Stimulated activated CD8-positive, alpha-beta memory T cell treated with anti-CD3 and anti-CD28 coated beads, Interleukin-7, amount 100 ng/mL, for 1 hour (primary cell): ENCODE measurements around the gene CCDC78.

Source experiments
- DNase-seq, 2 donors: peaks; one replicate each; pipeline ENCODE4 v3.0.0-alpha.2; 2020; ENCODE audit warnings: low read depth in 2 of 2

Gene CCDC78

GRCh38 chr16:740459-740763 lies 14.2 kb upstream of the CCDC78 start:
- no peak for DNase-seq

- no peak for DNase-seq
Measured at GRCh38 chr16:739560-740458, 13.6 kb upstream of the CCDC78 start.

GRCh38 chr16:736936-737481 lies 10.8 kb upstream of the CCDC78 start:
- DNase-seq, result no peak

- no peak for DNase-seq
Measured at GRCh38 chr16:735982-736453, 9.8 kb upstream of the CCDC78 start.

GRCh38 chr16:734981-735881 lies 9.0 kb upstream of the CCDC78 start:
- no peak for DNase-seq

GRCh38 chr16:734208-734980 lies 8.2 kb upstream of the CCDC78 start:
- DNase-seq, result no peak

- no peak for DNase-seq
Measured at GRCh38 chr16:733382-734207, 7.4 kb upstream of the CCDC78 start.

- no peak for DNase-seq
Measured at GRCh38 chr16:732936-733335, 6.7 kb upstream of the CCDC78 start.

GRCh38 chr16:732332-732731 lies 6.1 kb upstream of the CCDC78 start:
- DNase-seq, result no peak

- DNase-seq, result no peak
Measured at GRCh38 chr16:730666-731509, 4.6 kb upstream of the CCDC78 start.

GRCh38 chr16:729768-730665 lies 3.8 kb upstream of the CCDC78 start:
- no peak for DNase-seq

GRCh38 chr16:728890-729744 lies 2.9 kb upstream of the CCDC78 start:
- no peak for DNase-seq

- DNase-seq, result no peak
Measured at GRCh38 chr16:728131-728889, 2.1 kb upstream of the CCDC78 start.

GRCh38 chr16:727291-727977 lies 1.2 kb upstream of the CCDC78 start:
- no peak for DNase-seq

GRCh38 chr16:726188-726437 lies 130 bp downstream of the CCDC78 start:
- no peak for DNase-seq

- DNase-seq, result no peak
Measured at GRCh38 chr16:725463-726187, 618 bp downstream of the CCDC78 start.
